Neuronal stem cell (in vitro differentiated cells): ENCODE results near the gene DOCK11.

ENCODE experiments used
- DNase-seq: peaks from one replicate; pipeline ENCODE4 v3.0.0-alpha.2; 2013; ENCODE audit warnings: low spot score
- H2AFZ ChIP-seq: one replicate; pipeline ENCODE4 v1.6.1; 2013; ENCODE audit warnings: mild to moderate bottlenecking, low read length, inconsistent platforms
- H2AK5ac ChIP-seq: 2 replicates; pipeline ENCODE4 v1.6.1; 2013; ENCODE audit warnings: low read depth, mild to moderate bottlenecking, inconsistent platforms, low read length, moderate library complexity, mixed read lengths
- H2BK120ac ChIP-seq: 2 replicates; pipeline ENCODE4 v1.6.1; 2013; ENCODE audit warnings: low read depth, mild to moderate bottlenecking, inconsistent platforms, low read length, moderate library complexity, mixed read lengths
- H2BK12ac ChIP-seq: one replicate; pipeline ENCODE4 v1.6.1; 2013; ENCODE audit warnings: low read length, inconsistent platforms
- H2BK15ac ChIP-seq: 2 replicates; pipeline ENCODE4 v1.6.1; 2013; ENCODE audit warnings: mild to moderate bottlenecking, low read length, inconsistent platforms, mixed read lengths
- H2BK5ac ChIP-seq: one replicate; pipeline ENCODE4 v1.6.1; 2013; ENCODE audit warnings: inconsistent platforms, mild to moderate bottlenecking, low read length, moderate library complexity
- H3K14ac ChIP-seq: one replicate; pipeline ENCODE4 v1.6.1; 2013; ENCODE audit warnings: low read length, inconsistent platforms
- H3K18ac ChIP-seq: 2 replicates; pipeline ENCODE4 v1.6.1; 2013; ENCODE audit warnings: low read length, inconsistent platforms
- H3K23ac ChIP-seq: 2 replicates; pipeline ENCODE4 v1.6.1; 2013; ENCODE audit warnings: low read depth, mild to moderate bottlenecking, mixed read lengths, low read length, inconsistent platforms; ENCODE audit not compliant: poor library complexity
- H3K27ac ChIP-seq: replicated peaks from 3 replicates; pipeline ENCODE4 v1.5.1; 2013; ENCODE audit warnings: low read length, inconsistent platforms
- H3K27me3 ChIP-seq, 3 experiments: 2 replicates each; pipeline ENCODE4 v1.6.1; 2013; ENCODE audit warnings: low read length in 3 of 3, mild to moderate bottlenecking in 2 of 3, inconsistent platforms in 1 of 3, low read depth in 1 of 3, mixed read lengths in 1 of 3, moderate library complexity in 1 of 3; ENCODE audit not compliant: control insufficient read depth in 3 of 3, insufficient read depth in 3 of 3
- H3K36me3 ChIP-seq, 2 donors: replicated peaks in 1 of 2; 2 replicates each; pipeline ENCODE4 v1.6.1; 2013; ENCODE audit warnings: low read length in 2 of 2; ENCODE audit not compliant: control insufficient read depth in 2 of 2, insufficient read depth in 2 of 2
- H3K4ac ChIP-seq: 2 replicates; pipeline ENCODE4 v1.6.1; 2013; ENCODE audit warnings: inconsistent platforms, mild to moderate bottlenecking, low read length, moderate library complexity
- H3K4me1 ChIP-seq, 2 donors: 1 replicate in 1 of 2; 2 replicates in 1 of 2; pipeline ENCODE4 v1.6.1; 2013; ENCODE audit warnings: low read length in 2 of 2, low read depth in 1 of 2; ENCODE audit not compliant: control insufficient read depth in 2 of 2, insufficient read depth in 1 of 2
- H3K4me2 ChIP-seq: one replicate; pipeline ENCODE4 v1.6.1; 2013; ENCODE audit warnings: mild to moderate bottlenecking, low read length, inconsistent platforms; ENCODE audit not compliant: insufficient read depth, poor library complexity, severe bottlenecking
- H3K4me3 ChIP-seq, 2 donors: 2 replicates each; pipeline ENCODE4 v1.5.1; 2013; ENCODE audit warnings: low read length in 2 of 2, mild to moderate bottlenecking in 2 of 2, inconsistent platforms in 1 of 2, moderate library complexity in 1 of 2
- H3K79me1 ChIP-seq: one replicate; pipeline ENCODE4 v1.6.1; 2013; ENCODE audit warnings: low read depth, mild to moderate bottlenecking, inconsistent platforms, low read length, moderate library complexity
- H3K9ac ChIP-seq: one replicate; pipeline ENCODE4 v1.6.1; 2013; ENCODE audit warnings: mild to moderate bottlenecking, low read depth, low read length, inconsistent platforms; ENCODE audit not compliant: poor library complexity
- H3K9me3 ChIP-seq, 2 donors: replicated peaks in 1 of 2; 2 replicates each; pipeline versions ENCODE3 to v1.6.1; 2013; ENCODE audit warnings: low read length in 2 of 2, mild to moderate bottlenecking in 2 of 2, inconsistent platforms in 1 of 2, low read depth in 1 of 2, mixed read lengths in 1 of 2, moderate library complexity in 1 of 2; ENCODE audit not compliant: control insufficient read depth in 2 of 2, insufficient read depth in 1 of 2
- H4K8ac ChIP-seq: one replicate; pipeline ENCODE4 v1.6.1; 2013; ENCODE audit warnings: low read depth, mild to moderate bottlenecking, inconsistent platforms, low read length, moderate library complexity
- H4K91ac ChIP-seq: one replicate; pipeline ENCODE4 v1.6.1; 2013; ENCODE audit warnings: low read length, low read depth, mild to moderate bottlenecking, inconsistent platforms; ENCODE audit not compliant: poor library complexity
- WGBS, 2 donors: extraction: QIAGEN DNeasy Blood & Tissue Kit; methylation state at CpG; one replicate each; pipeline ENCODE4 v1.1.7; 2013; ENCODE audit warnings: missing lambda C conversion rate in 2 of 2, mixed read lengths in 1 of 2; ENCODE audit not compliant: insufficient read length in 2 of 2, insufficient replicate concordance in 1 of 2; ENCODE audit errors: extremely low coverage in 2 of 2; 5-methylcytosine and 5-hydroxymethylcytosine counted together

DOCK11 gene

GRCh38 chrX:118634336-118634735, 138.7 kb downstream of the DOCK11 start:
- no peak overlapping the region for H3K27ac ChIP-seq
- no peak overlapping the region for H2BK12ac ChIP-seq
- no CpG with 5 or more reads among the region's 18 CpGs for WGBS, 2 donors
- H4K91ac ChIP-seq, result no peak overlapping the region
- no peak for DNase-seq
- H2AK5ac ChIP-seq, result no peak overlapping the region
- no peak overlapping the region for H4K8ac ChIP-seq
- H2AFZ ChIP-seq, result no peak overlapping the region
- H3K36me3 ChIP-seq, result peaks cover 0 to 24% of the 10 kb centered on the region in 2 donors
- H2BK15ac ChIP-seq, result no peak overlapping the region
- H3K9ac ChIP-seq, result no peak overlapping the region
- H3K79me1 ChIP-seq, result no peaks in the 10 kb centered on the region
- no peak overlapping the region for H3K18ac ChIP-seq
- no peak overlapping the region for H3K23ac ChIP-seq
- H3K4me3 ChIP-seq, result no peak overlapping the region
- no peaks in the 10 kb centered on the region for H3K4me1 ChIP-seq
- peak overlapping the region; percentile 24 for H2BK5ac ChIP-seq
- H2BK120ac ChIP-seq, result no peak overlapping the region
- H3K27me3 ChIP-seq, result no peaks in the 10 kb centered on the region
- no peak overlapping the region for H3K14ac ChIP-seq
- H3K4ac ChIP-seq, result no peak overlapping the region
- no peak overlapping the region for H3K4me2 ChIP-seq
- no peaks in the 10 kb centered on the region for H3K9me3 ChIP-seq

DNA sequence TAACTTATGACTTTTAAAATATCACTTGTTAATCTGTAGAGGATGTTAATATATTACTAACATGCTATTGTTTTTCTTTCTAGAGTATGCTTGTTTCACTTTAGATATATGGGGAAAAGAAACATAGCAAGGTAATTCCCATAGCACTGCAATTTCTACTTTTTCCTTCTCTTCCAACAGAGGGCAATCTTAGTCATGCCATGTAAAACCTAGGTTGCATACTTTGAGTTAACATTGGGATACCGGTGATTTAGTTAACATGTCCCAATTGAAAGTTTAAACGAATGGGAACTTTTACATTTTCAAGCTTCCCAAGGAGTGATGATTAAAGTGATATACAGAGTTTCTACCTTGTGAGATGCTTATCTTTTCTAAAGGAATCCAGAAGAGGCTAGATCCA, 142.4 kb downstream of the DOCK11 start:
- H3K23ac ChIP-seq, result no peak overlapping the region
- peaks cover 0 to 10% of the 10 kb centered on the region in 2 donors for H3K36me3 ChIP-seq
- H2BK5ac ChIP-seq, result no peak overlapping the region
- H4K8ac ChIP-seq, result no peak overlapping the region
- H3K79me1 ChIP-seq, result no peaks in the 10 kb centered on the region
- no peak overlapping the region for H2BK120ac ChIP-seq
- H3K4ac ChIP-seq, result no peak overlapping the region
- H3K18ac ChIP-seq, result no peak overlapping the region
- H3K4me3 ChIP-seq, result no peak overlapping the region
- no peak overlapping the region for H2BK15ac ChIP-seq
- H2AK5ac ChIP-seq, result no peak overlapping the region
- H3K9ac ChIP-seq, result no peak overlapping the region
- no peak overlapping the region for H3K14ac ChIP-seq
- no peak overlapping the region for H2AFZ ChIP-seq
- H3K27ac ChIP-seq, result no peak overlapping the region
- no CpG with 5 or more reads among the region's 2 CpGs for WGBS, 2 donors
- H3K9me3 ChIP-seq, result no peaks in the 10 kb centered on the region
- no peak overlapping the region for H2BK12ac ChIP-seq
- no peak overlapping the region for H3K4me2 ChIP-seq
- DNase-seq, result no peak
- no peaks in the 10 kb centered on the region for H3K27me3 ChIP-seq
- no peaks in the 10 kb centered on the region for H3K4me1 ChIP-seq
- no peak overlapping the region for H4K91ac ChIP-seq

- H2AFZ ChIP-seq, result no peak overlapping the region
- no peak overlapping the region for H2BK15ac ChIP-seq
- no peaks in the 10 kb centered on the region for H3K36me3 ChIP-seq
- H2BK120ac ChIP-seq, result no peak overlapping the region
- H3K79me1 ChIP-seq, result no peaks in the 10 kb centered on the region
- no peak overlapping the region for H2BK5ac ChIP-seq
- DNase-seq, result no peak
- no peaks in the 10 kb centered on the region for H3K4me1 ChIP-seq
- H3K27me3 ChIP-seq, result no peaks in the 10 kb centered on the region
- H2AK5ac ChIP-seq, result no peak overlapping the region
- no peak overlapping the region for H3K27ac ChIP-seq
- no peak overlapping the region for H3K4me2 ChIP-seq
- no peak overlapping the region for H3K23ac ChIP-seq
- no peak overlapping the region for H2BK12ac ChIP-seq
- no peak overlapping the region for H3K4ac ChIP-seq
- no CpG with 5 or more reads among the region's 1 CpG for WGBS, 2 donors
- H3K14ac ChIP-seq, result no peak overlapping the region
- no peak overlapping the region for H4K8ac ChIP-seq
- no peak overlapping the region for H4K91ac ChIP-seq
- no peaks in the 10 kb centered on the region for H3K9me3 ChIP-seq
- no peak overlapping the region for H3K18ac ChIP-seq
- H3K4me3 ChIP-seq, result no peak overlapping the region
- H3K9ac ChIP-seq, result no peak overlapping the region
Observed at GRCh38 chrX:118644378-118644777, 148.8 kb downstream of the DOCK11 start.

DNA sequence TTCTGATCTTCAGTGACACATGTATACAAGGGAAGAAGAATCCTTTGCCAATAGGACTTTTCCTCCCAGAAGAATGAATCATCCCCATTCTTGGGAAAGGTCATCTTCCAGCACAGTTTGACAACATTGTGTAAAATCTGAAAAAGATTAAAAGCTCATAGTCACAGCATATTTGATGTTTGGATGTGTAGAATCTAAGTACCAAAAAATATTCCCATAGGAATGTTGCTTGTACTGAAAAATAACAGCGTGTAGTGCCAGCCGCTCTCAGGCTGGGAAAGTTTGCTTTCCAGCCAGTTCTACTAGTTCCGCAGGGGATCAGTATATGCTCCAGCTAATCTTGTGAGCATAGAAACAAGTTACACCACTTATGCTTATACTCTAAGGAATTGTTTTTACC, 157.1 kb downstream of the DOCK11 start:
- no peak overlapping the region for H3K27ac ChIP-seq

More for the DNA sequence above, 157.1 kb downstream of the DOCK11 start:
- H3K27me3 ChIP-seq, result no peaks in the 10 kb centered on the region
- peaks cover 0 to 3% of the 10 kb centered on the region in 2 donors for H3K36me3 ChIP-seq
- H3K9me3 ChIP-seq, result no peaks in the 10 kb centered on the region
- H3K18ac ChIP-seq, result no peak overlapping the region
- H4K8ac ChIP-seq, result no peak overlapping the region
- H3K14ac ChIP-seq, result no peak overlapping the region
- H3K23ac ChIP-seq, result no peak overlapping the region
- no peak overlapping the region for H4K91ac ChIP-seq
- no CpG with 5 or more reads among the region's 3 CpGs for WGBS, 2 donors
- no peak overlapping the region for H2AK5ac ChIP-seq
- no peaks in the 10 kb centered on the region for H3K4me1 ChIP-seq
- no peak overlapping the region for H3K9ac ChIP-seq
- no peak overlapping the region for H3K4ac ChIP-seq
- no peak overlapping the region for H2BK15ac ChIP-seq
- no peak overlapping the region for H2BK5ac ChIP-seq
- no peaks in the 10 kb centered on the region for H3K79me1 ChIP-seq
- no peak for DNase-seq
- H2AFZ ChIP-seq, result no peak overlapping the region
- H3K4me3 ChIP-seq, result no peak overlapping the region
- no peak overlapping the region for H2BK12ac ChIP-seq
- H2BK120ac ChIP-seq, result no peak overlapping the region
- no peak overlapping the region for H3K4me2 ChIP-seq
